HG03571 (cell line): ENCODE measurements around the gene S100A12.
"Not testable (repeated sequence)": the region's sequence is repeated elsewhere in the genome, so short reads cannot be mapped to it uniquely, and the experiment has no call there.

ENCODE experiments used
- ATAC-seq: cut with Tn5 transposase; IDR thresholded peaks from one replicate; pipeline ENCODE4 v1.9.1; 2021; ENCODE audit not compliant: unreplicated experiment

Gene S100A12

DNA sequence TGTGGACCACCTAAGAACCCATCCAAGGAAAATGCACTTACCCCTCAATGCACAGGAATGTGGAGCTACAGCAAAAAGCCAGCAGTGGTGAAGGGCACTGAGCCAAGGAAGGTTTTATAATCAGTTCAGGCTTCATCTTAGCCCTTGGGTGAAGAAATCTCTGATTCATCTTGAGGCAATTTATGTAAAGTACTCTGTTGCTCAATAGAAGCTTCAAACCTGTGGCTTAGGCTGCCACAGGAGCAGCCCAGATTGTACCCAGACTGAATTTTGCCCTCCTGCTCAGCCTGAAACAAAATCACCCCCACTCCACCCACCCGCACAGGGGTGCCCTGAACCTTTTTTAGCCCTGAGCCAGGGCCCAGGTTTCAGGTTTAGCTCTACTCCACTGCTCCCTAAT lies at the start of gene S100A12:
S100A12 (minus strand) TSS at position 111 of the 400 bp plus-strand sequence. CDS start 1,029 bp downstream, outside the sequence.
- no peak for ATAC-seq

DNA sequence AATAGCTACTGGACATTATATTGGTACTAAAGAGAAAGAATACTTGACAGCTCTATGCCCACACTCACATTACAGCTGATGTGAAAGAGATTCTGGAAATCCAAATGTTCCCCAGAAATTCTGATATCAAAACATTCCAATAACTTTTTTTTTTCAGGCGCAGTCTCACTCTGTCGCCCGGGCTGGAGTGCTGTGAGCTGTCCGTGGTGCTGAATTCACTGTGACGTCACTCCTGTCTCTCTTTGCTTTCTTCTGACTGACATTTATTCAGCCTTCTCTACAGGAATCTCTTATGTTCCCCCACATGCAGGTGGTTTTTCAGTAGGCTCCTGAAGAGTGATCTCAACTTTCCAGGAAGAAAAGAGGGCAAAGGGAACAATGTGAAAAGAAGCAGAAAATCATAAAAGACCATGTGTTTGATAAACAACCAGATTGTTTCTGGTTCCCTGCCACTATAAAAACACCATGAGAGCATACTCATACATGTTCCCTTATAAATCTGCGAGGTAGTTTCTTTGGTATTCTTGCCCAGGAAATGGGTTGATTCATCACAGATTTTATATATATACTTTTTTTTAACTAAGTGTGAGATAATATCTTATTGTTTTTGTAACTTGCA lies 47.1 kb upstream of the S100A12 start:
- no peak for ATAC-seq

DNA sequence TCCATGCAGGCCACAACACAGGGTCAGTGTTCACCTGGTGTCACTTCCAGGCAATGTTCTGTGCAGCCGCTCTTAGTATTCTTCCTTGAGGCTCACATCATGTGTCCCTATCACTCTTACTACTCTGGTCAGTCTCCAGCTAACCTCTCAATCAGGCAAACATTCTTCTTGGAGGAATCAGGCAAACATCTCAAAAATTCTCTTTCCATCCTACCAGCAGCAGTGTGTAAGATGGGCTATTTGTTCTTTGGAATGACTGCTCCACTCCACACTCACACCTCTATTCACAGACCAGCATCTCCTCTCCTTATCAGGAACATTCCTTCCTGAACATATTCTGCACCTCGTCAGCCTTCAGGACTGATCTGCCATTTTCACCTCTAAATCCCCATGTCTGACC lies 44.9 kb upstream of the S100A12 start:
- ATAC-seq, result no peak

DNA sequence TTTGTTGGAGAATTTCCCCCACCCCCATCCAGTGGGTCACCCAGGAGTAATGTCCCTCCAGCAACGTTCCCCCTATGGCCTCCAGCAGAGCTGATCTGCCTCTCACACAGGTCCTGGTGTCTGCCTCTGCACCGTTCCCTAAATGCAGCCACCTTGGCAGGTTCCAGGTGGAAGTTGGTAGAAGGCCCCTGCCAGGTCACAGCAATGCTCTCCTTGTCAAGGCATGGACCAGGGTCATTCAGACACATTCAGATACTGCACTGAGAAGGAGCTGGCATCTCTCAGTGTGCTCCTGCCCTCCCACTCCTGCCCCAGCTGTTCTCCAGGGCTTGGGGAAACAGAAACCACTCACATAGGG lies 44.0 kb upstream of the S100A12 start:
- ATAC-seq, result not testable (repeated sequence)

DNA sequence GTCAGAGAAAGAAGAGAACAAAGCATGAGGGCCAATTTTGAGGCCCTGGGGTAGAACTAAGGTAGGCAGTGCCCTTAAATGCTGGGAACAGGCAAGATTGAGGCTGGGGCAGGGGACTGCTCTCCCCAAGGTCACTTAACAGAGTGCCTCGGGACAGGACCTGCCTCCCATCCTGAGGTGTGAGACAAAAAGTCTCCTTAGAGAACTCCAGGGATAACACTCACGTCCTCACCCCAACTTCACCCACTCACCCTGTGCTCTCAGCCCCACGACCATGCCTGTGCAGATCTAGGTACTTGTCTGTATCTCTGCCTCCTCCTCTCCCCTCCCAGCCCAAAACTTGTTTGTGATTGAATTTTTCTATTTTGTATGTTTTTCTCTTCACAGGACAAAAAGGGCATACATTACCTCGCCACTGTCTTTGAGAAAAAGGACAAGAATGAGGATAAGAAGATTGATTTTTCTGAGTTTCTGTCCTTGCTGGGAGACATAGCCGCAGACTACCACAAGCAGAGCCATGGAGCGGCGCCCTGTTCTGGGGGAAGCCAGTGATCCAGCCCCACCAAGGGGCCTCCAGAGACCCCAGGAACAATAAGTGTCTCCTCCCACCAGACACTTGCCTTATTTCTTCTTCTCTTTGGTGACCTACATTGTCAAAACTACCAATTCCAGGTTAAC lies 43.5 kb upstream of the S100A12 start:
- ATAC-seq, result not testable (repeated sequence)

DNA sequence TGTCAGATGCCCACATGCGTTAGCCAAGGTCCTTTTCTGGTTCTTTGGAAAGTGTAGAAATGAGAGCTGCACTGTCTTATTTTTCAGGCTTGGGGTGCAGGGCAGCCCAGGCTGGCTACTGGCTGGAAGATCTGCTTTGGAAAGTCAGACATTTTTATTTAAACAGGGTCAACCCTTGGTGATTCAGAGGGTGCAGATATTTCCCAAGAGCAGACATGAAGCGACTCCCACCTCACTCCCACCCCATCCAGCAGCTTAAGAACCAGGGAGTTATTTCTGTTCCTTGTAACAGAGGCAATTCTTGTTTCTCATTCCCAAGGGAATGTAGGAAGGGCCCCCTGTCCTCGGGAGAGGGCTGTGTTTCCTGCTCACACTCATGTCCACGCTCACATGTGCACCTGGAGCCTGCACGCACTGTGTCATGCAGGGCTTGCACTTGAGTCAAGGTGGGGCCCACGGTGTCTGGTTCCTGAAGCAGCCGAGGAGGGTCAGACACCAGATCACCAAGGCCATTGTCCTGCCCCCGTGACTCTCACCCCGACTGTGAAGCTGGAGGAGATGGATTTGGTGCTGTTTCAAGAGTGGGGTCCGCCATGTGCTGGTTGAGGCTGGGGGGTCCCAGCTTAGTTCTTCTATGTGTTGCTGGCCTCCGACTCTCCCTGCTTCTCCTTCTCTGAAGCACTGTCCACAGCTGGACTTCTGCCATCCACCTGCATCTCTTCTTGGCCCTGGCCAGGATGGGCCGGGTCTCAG lies 41.9 kb upstream of the S100A12 start:
- no peak for ATAC-seq

DNA sequence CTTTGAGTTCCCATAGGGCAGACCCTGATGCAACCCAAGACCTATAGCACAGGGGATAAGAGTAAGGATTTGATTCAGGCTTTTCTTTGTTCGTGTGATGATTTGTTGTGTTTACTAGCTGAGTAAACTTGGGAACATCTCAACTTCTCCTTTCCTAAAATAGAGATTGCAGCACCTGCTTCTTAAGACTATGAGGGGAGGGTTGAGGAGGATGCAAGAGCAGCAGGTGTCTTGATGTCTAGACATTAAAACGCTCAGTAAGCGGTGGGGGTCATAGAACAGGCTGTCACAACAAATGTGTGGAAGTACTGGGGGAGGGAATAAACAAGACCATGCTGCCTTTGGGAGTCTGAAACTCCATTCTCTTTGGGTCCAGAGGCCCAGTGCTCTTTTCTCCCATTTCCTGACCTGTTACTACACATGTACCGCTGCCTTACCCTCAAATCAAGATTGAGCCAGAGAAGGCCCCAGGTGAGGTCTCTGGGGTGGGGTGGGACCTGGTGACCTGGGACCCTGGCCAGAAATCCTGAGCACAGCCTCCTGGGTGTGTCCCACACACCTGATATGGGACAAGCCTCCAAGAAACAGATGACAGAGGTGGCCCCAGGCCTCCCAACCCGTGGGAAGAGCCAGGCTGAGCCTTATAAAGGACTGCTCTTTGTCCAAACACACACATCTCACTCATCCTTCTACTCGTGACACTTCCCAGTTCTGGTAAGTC lies 40.6 kb upstream of the S100A12 start, which contains the start of gene S100A7A:
S100A7A (plus strand) TSS at position 671 of the 721 bp plus-strand sequence. CDS start 1,563 bp downstream, outside the sequence.
- no peak for ATAC-seq

DNA sequence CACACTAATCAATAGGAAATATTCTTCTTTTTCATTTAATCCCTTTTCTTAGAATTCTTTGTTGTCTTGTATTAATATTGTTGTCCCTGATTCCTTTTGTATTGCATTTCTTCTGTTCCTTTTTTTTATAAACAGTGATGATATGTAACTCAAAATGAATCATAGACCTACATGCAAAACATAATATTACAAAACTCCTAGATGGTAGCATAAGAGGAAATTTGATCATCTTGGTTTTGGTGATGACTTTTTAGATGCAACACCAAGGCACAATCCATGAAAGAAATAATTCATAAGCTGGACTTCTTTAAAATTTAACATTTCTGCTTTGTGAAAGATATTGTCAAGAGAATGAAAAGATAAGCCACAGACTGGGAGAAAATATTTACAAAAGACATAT lies 38.5 kb upstream of the S100A12 start:
- ATAC-seq, result not testable (repeated sequence)

DNA sequence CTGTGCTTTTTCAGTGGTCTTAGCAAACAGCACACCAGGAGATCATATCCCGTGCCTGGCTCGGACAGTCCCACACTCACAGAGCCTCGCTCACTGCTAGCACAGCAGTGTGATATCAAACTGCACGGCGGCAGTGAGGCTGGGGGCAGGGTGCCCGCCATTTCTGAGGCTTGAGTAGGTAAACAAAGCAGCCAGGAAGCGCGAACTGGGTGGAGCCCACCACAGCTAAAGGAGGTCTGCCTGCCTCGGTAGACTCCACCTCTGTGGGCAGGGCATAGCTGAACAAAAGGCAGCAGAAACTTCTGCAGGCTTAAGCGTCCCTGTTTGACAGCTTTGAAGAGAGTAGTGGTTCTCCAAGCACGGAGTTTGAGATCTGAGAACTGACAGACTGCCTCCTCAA lies 31.9 kb upstream of the S100A12 start:
- not testable (repeated sequence) for ATAC-seq

DNA sequence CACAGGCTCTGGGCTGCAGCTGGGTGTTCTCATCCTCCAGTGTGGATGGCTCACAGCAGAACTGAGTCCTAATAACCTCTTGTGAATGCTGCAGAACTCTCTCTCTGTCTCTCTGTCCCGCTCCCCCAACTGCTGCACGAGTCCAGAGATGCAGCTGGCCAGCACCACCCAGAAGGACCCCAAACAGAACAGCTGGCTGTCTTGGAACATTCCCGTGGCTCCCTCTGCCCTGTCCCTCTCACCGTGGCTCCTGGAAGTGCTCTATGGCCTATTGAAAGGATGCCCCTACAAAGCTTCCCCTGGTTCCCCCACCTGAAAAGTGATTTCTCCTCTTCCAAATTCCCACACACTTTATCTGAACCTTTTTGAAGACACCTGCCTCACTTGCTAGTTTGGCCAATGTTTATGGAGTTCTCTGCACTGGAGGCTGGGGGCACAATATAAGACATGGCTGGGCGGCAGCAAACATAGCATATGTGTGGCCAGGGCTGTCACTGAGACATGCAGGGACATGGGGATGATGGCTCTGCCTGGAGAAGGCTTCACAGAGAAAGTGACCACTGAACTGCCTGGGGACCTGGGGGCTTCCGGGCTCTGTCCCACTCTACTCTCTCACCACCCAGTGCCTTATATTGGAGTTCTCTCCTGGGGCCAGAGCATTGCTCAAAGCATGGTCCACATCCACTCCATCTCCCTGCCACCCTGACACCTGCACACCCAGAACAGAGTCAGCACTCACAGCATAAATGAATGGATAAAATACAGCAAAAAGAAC lies 30.6 kb upstream of the S100A12 start:
- ATAC-seq, result not testable (repeated sequence)

DNA sequence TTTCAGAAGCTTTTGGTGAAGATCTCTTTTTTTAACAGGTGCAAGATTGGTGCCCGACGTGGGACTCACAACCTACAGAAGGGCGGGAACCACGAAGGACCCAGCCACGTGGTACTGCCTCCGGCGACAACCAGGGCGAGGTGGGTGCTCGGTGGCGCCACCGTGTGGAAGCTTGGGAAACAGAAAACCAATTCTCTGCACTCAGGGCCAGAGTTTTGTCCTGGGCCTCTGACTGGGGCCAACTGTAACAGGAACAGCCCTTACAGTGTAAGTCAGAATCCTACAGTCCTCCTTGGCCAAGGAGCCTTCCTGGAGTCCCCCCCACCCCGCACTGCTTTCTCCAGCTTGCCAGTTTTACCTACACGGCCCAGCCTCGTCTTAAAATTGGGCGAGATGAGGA lies 29.3 kb upstream of the S100A12 start:
- no peak for ATAC-seq

DNA sequence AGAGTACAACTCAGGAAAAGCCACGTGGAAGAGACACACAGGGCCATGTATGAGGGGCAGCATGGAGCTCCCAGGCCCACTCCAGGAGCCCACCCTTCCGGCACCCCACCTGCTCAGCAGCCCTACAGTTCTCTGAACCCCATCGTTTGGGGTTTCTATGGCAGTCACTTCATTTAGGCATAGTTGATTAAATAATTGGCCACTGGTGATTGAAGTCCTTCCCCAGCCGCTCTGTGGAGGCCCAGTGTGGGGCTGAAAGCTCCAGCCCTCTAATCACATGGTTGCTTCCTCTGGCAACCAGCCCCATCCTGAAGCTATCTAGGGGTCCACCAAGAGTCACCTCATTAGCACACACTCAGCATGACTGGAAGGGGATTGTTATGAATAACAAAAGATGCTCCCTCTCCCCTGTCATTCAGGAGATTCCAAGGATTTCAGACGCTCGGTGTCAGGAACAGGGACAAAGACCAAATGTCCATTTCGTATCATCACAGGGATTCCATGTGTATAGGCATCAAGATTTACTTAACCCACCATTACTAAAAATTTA lies 28.7 kb upstream of the S100A12 start:
- ATAC-seq, result no peak

DNA sequence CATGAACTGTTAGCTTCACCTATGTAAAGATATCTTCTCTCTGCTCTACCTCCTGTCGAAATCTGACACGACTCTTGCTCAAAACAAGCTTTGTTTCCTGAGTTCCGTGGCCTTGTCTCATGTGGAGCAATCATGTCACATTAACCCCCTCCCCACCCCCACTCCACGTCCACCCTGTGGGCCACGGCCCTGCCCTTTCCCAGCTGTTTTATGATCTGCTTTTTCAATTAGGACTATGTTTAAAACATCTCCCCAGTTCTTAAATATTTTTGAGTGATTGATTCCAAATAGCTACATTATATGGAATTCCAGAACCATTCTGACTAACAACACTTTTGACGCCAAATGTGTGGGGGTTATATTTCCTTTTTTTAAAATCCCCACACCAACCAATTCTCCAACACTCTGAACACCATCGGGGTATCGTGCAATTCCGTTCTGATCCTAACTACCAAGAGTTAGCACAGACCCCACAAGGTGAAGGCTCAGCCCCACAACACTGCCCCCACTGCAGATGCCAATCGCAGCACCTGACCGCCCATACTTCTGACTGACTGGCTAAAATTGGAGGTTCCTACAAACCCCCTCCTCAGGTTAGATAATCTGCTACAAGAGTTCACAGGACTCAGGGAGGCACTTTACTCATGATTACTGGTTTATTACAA lies 28.1 kb upstream of the S100A12 start:
- no peak for ATAC-seq

DNA sequence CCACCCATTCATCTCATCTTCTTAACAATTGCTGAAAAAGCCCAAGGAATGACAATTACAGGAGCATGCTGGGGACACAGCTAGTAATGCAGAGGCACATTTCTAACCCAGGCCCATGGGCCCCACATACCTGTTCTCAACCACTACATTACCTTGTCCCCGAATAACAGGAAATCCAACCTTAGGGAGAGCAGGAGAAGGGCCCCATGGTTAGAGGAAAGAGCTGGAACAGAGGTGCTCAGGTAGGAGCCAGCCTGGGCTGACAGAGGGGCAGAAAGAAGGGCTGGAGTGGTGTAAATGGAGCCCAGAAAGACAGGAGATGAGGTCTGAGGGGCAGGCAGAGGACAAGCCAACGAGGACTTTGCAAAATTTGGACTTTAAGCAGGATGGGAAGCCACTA lies 26.8 kb upstream of the S100A12 start:
- ATAC-seq, result no peak

DNA sequence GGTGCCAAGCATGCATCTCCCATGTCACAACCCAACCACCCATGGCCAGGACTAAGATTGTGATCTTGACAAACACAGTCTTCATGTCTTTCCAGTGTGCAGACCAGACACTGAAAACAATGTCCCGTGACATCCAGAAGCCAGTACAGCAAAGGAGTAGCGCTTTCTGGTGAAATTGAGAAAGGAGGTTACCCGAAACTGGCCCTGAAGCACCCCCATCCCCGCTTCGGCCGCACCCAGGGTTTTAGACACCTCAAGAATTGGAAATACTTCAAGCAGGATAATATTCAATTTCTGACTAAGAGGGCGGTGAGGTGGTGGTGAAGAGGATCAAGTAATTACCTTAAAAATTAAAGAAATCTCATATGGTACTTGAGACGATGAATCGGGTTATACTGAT lies 26.0 kb upstream of the S100A12 start:
- ATAC-seq, result no peak

DNA sequence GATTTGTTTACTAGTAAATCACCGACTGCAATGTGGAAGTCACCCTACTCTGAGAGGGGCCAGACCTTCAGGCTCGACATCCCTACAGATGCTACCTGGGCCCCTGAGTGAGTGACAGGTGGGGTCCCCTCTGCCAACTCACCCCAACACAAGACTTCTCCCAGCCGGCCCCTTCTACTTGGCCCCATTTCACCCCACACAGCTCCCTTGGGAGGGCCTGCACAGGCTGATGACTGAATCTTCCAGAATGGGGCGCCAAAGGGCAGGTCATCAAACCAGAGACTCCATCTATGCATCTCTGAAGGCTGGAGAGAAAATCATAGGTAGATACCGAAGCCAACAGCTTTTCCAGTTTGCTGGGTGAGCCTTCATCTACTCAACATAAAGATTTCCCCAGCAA lies 24.8 kb upstream of the S100A12 start:
- no peak for ATAC-seq

DNA sequence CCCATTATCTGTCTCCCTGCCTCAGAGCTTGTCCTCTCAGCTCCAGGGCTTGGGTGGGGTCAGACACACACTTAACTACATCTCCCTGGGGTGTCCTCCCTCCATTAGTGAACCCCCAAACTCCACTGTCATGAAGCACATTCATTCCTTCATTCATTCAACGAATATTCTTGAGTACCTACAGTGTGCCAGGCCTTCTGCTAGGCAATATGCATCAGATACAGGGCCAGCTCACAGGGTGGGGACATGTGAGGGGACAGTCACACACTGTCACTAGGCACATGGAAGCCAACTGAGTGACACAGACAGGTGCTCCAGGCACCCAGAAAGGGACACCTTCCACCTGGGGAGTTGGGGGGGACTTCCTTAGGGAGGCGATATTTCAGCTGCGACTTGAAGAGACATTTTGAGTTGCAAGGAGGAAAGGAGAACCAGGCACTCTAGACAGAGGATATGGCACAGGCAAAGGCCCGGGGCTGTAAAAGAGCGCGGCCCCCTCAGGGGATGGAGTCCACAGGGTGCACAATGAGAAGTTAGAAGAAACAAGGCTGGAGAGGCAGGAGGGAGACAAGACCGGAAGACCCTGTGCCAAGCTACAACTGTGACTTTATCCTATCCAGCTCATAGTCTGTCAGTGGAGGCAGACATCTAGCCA lies 24.1 kb upstream of the S100A12 start:
- ATAC-seq, result no peak

DNA sequence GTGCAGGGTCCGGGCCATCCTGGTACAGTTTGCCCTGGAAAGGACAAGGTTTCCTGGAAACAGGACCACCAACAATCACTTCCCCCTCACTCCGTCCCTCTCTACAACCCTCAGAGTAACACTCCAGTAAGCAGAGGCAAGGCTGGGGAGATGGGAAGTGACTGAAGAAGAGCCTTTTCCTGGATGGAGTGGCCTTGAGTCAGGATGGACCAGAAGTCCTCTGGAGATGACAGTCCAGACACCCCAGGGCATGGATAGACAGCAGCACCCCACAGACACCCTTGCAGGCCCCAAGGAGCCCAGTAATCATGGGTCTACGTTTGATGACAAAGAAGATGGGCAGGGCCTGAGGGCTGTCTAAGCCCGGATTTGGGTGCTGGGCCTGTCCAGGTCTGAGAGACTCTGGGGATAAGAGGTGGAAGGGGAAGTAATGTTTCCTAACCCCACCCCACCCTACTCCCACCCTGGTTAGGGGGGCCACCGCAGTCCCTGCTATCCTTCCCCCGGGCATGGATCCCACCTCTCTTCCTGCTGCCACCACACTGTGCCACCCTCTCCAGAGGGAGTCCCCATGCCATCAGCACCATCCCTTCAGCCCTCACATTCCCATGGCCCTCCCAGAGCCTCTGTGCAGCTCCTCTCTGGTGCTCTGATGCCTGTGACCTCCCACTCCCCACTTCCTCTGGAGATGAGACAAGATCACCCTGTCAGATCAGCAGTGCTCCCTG lies 22.7 kb upstream of the S100A12 start:
- no peak for ATAC-seq
